K562 (cell line): ENCODE measurements around the gene TSPOAP1. TPM values are rescaled to one million over a fixed set of nuclear protein-coding genes. Genes with fewer than 3 reads are reported as not detected.

ENCODE experiments used
- ARNT ChIP-seq, 2 experiments: fragments of 450-650 bp; IDR thresholded peaks; 2 replicates each; pipeline ENCODE4 v1.6.1; 2016; ENCODE audit warnings: mild to moderate bottlenecking in 1 of 2
- CCNT2 ChIP-seq: IDR thresholded peaks from 2 replicates; pipeline ENCODE4 v1.6.1; 2011; ENCODE audit warnings: borderline replicate concordance, low read depth, mild to moderate bottlenecking, moderate library complexity, mixed read lengths, low read length; ENCODE audit not compliant: insufficient read length; ENCODE audit errors: extremely low read depth
- CREM ChIP-seq: IDR thresholded peaks from 2 replicates; pipeline ENCODE4 v1.6.1; 2014; ENCODE audit warnings: antibody characterized with exemption, low read depth
- ELF2 ChIP-seq: fragments of 250-450 bp; sonication (Bioruptor Pico); IDR thresholded peaks from 2 replicates; pipeline ENCODE4 v1.5.0; 2021; ENCODE audit warnings: mild to moderate bottlenecking
- ETV5 ChIP-seq: sonication (generic); formaldehyde crosslinking; IDR thresholded peaks from 2 replicates; pipeline ENCODE4 v1.4.0; 2020; ENCODE audit warnings: low read depth, mild to moderate bottlenecking, missing genetic modification reagents
- HDAC1 ChIP-seq, 2 experiments: fragments of 450-650 bp; IDR thresholded peaks; 2 replicates each; pipeline ENCODE4 v1.6.1; 2016 to 2017; ENCODE audit warnings: inconsistent platforms in 1 of 2, mild to moderate bottlenecking in 1 of 2, moderate library complexity in 1 of 2
- HMG20B ChIP-seq: fragments of 250-450 bp; sonication (Bioruptor Pico); IDR thresholded peaks from 2 replicates; pipeline ENCODE4 v1.5.0; 2021; ENCODE audit warnings: mild to moderate bottlenecking
- HNRNPH1 ChIP-seq: fragments of 200-400 bp; formaldehyde crosslinking; optimal IDR thresholded peaks from 2 replicates; pipeline ENCODE3; 2017; ENCODE audit warnings: low read depth, mild to moderate bottlenecking, low read length, moderate library complexity
- HNRNPUL1 ChIP-seq: fragments of 200-400 bp; formaldehyde crosslinking; IDR thresholded peaks from 2 replicates; pipeline ENCODE4 v1.6.1; 2017; ENCODE audit warnings: low read length
- KDM1A ChIP-seq, 2 experiments: fragments of 450-650 bp; IDR thresholded peaks; 2 replicates each; pipeline ENCODE4 v1.6.1; 2016; ENCODE audit warnings: mild to moderate bottlenecking in 2 of 2
- KLF6 ChIP-seq: fragments of 250-450 bp; sonication (Bioruptor Pico); IDR thresholded peaks from 2 replicates; pipeline ENCODE4 v1.4.0; 2020; ENCODE audit warnings: mild to moderate bottlenecking, moderate library complexity, borderline replicate concordance
- L3MBTL2 ChIP-seq: fragments of 450-650 bp; IDR thresholded peaks from 2 replicates; pipeline ENCODE4 v1.6.1; 2016; ENCODE audit warnings: mild to moderate bottlenecking, moderate library complexity
- MEF2A ChIP-seq: IDR thresholded peaks from 2 replicates; pipeline ENCODE4 v1.6.1; 2011; ENCODE audit warnings: low read depth, mild to moderate bottlenecking, low read length, moderate library complexity; ENCODE audit not compliant: control insufficient read depth
- MITF ChIP-seq: IDR thresholded peaks from 2 replicates; pipeline ENCODE4 v1.6.1; 2014; ENCODE audit warnings: antibody characterized with exemption
- NCOA4 ChIP-seq: fragments of 450-650 bp; IDR thresholded peaks from 2 replicates; pipeline ENCODE4 v1.6.1; 2018; ENCODE audit warnings: mild to moderate bottlenecking; ENCODE audit not compliant: partially characterized antibody
- NFIX ChIP-seq: fragments of 250-450 bp; sonication (Bioruptor Pico); IDR thresholded peaks from 2 replicates; pipeline ENCODE4 v1.4.0; 2020; ENCODE audit warnings: low read depth, mild to moderate bottlenecking, moderate library complexity
- POLR2A ChIP-seq: fragments of 450-650 bp; conservative IDR thresholded peaks from 2 replicates; pipeline ENCODE4 v1.6.1; 2016
- PTBP1 ChIP-seq: fragments of 200-400 bp; formaldehyde crosslinking; IDR thresholded peaks from 2 replicates; pipeline ENCODE4 v1.6.1; 2017; ENCODE audit warnings: low read depth, low read length
- SNAPC5 ChIP-seq: fragments of 250-450 bp; sonication (Bioruptor Pico); IDR thresholded peaks from 2 replicates; pipeline ENCODE4 v1.8.0; 2021; ENCODE audit warnings: moderate library complexity, mild to moderate bottlenecking, inconsistent platforms
- STAT5A ChIP-seq: IDR thresholded peaks from 2 replicates; pipeline ENCODE4 v1.6.1; 2012; ENCODE audit warnings: low read length, inconsistent platforms, borderline replicate concordance
- TRIM25 ChIP-seq: fragments of 450-650 bp; IDR thresholded peaks from 2 replicates; pipeline ENCODE4 v1.7.0; 2016; ENCODE audit warnings: borderline replicate concordance
- YBX1 ChIP-seq: fragments of 450-650 bp; IDR thresholded peaks from 2 replicates; pipeline ENCODE4 v1.7.1; 2016; ENCODE audit warnings: mild to moderate bottlenecking
- ZC3H11A ChIP-seq: IDR thresholded peaks from 2 replicates; pipeline ENCODE4 v1.6.1; 2012; ENCODE audit warnings: low read depth, low read length, improper control_type of control experiment
- ZFP1 ChIP-seq: fragments of 450-650 bp; formaldehyde crosslinking; IDR thresholded peaks from 2 replicates; pipeline ENCODE4 v1.4.0; 2020; ENCODE audit warnings: mild to moderate bottlenecking, mixed read lengths
- ZFP36 ChIP-seq: fragments of 150-350 bp; IDR thresholded peaks from 2 replicates; pipeline ENCODE4 v1.6.1; 2018; ENCODE audit warnings: low read length, low read depth; ENCODE audit not compliant: partially characterized antibody
- ZKSCAN1 ChIP-seq: fragments of 150-350 bp; IDR thresholded peaks from 2 replicates; pipeline ENCODE4 v1.6.1; 2016; ENCODE audit warnings: low read depth, low read length
- ZNF282 ChIP-seq: sonication (generic); formaldehyde crosslinking; IDR thresholded peaks from 2 replicates; pipeline ENCODE4 v1.8.1; 2023; ENCODE audit warnings: missing genetic modification reagents
- ZNF77 ChIP-seq: fragments of 250-450 bp; sonication (Bioruptor Pico); IDR thresholded peaks from 2 replicates; pipeline ENCODE4 v1.5.0; 2020
- polyA plus RNA-seq, 8 experiments: library from polyadenylated mRNA; depleted of rRNA in 4 of 8; stranded (reverse) in 5 of 8; unstranded in 3 of 8; fragments of >200 nt; fragmentation: Nextera tagmentation in 2 of 8; fragmentation: Illumina TruSeq in 1 of 8; extraction: Ambion mirVana in 2 of 8; extraction: Trizol in 1 of 8; gene quantifications; 2 replicates each; pipeline versions ENCODE4 v1.2.1 to v1.2.3, GENCODE V29; 2011 to 2014; ENCODE audit warnings: inconsistent platforms in 1 of 8, missing spikeins in 1 of 8
- total RNA-seq, 7 experiments: library from RNA; depleted of rRNA in 6 of 7; stranded (reverse); fragments of >200 nt in 6 of 7; fragmentation: Illumina TruSeq in 2 of 7; extraction: Trizol in 2 of 7; gene quantifications; 2 replicates each; pipeline versions ENCODE4 v1.2.1 to v1.2.3, GENCODE V29; 2011 to 2021; ENCODE audit warnings: low replicate concordance in 1 of 7

The TSPOAP1 gene
- total and polyA plus RNA-seq, 9 of the 15 experiments (the other 6 are each of a cell fraction or from before 2014, with no cell fraction given): 0.87 to 3.9 (median 1.8) TPM; not detected in 2

GRCh38 chr17:58351831-58352595, 23.4 kb upstream of the TSPOAP1 start, which contains the start of gene SUPT4H1 (continued):
- peak; percentile 21 for TF ChIP-seq ZFP36
- peak; percentile 74 for TF ChIP-seq ETV5 (CRISPR knock-in tag)
- no peak for TF ChIP-seq HNRNPH1
- 0 out of 4 replicates have a peak, but pooled peaks of 1 of the 2 experiments have one; percentile 26 for TF ChIP-seq ARNT (IDR thresholded peaks at IDR 0.05)
- no peak for TF ChIP-seq PTBP1
- no peak for TF ChIP-seq ZC3H11A
- no peak for TF ChIP-seq KDM1A (IDR thresholded peaks at IDR 0.05)
- peak; percentile 89 for TF ChIP-seq POLR2A
- TF ChIP-seq SNAPC5 (CRISPR knock-in tag): no peak
- peak; percentile 90 for TF ChIP-seq ELF2 (CRISPR knock-in tag)
- TF ChIP-seq HNRNPUL1: no peak
- no peak for TF ChIP-seq KLF6
- TF ChIP-seq NFIX (CRISPR knock-in tag): no peak
- peak; percentile 98 for TF ChIP-seq CCNT2
- no peak for TF ChIP-seq MEF2A
- no peak for TF ChIP-seq YBX1
- TF ChIP-seq MITF: no peak
- no peak for TF ChIP-seq ZNF77 (CRISPR knock-in tag)
- TF ChIP-seq NCOA4: no peak
- peak; percentile 70 for TF ChIP-seq CREM
- TF ChIP-seq ZKSCAN1: peak; percentile 48; the same call in 1 of the 2 replicates
- TF ChIP-seq TRIM25: no peak
- peak; percentile 8; the same call in 1 of the 2 replicates for TF ChIP-seq STAT5A
- TF ChIP-seq L3MBTL2: peak; percentile 78
- no peak for TF ChIP-seq ZFP1 (CRISPR knock-in tag)
- no peak for TF ChIP-seq HMG20B (CRISPR knock-in tag)
- TF ChIP-seq ZNF282 (CRISPR knock-in tag): no peak
- peak in 1 of 2 experiments; percentile 80; a peak in 2 of 4 replicates for TF ChIP-seq HDAC1 (IDR thresholded peaks at IDR 0.05)
